GM19023 (cell line): ENCODE results near the gene A4GNT.

Experiments
- ATAC-seq: cut with Tn5 transposase; IDR thresholded peaks from one replicate; pipeline ENCODE4 v1.9.1; 2021; ENCODE audit warnings: mild to moderate bottlenecking, moderate library complexity; ENCODE audit not compliant: unreplicated experiment

A4GNT gene

GRCh38 chr3:138081371-138082084 lies 50.7 kb downstream of the A4GNT start:
- ATAC-seq: no peak

DNA sequence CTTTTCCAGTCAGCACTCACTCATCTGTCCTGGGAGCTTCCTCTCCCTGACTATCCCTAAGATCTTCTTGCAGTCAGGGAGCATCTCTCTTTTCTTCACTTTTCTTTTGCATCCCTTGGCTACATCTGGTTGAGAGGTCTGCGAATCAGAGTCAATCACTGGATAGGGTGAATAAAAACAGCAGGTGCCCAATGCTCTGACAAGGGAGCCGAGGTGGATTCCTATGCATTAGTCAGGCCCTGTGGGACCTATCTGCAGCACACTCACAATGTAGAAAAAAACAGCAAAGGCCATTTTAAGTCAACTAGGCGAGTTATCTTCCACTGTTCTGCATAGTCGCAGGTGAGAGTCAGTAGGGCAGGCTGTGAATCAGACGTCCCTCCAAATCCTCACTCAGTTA lies 52.3 kb downstream of the A4GNT start:
- ATAC-seq: no peak

GRCh38 chr3:138078901-138079344 lies 53.3 kb downstream of the A4GNT start:
- no peak for ATAC-seq

- ATAC-seq: no peak
These were observed 54.1 kb downstream of the A4GNT start for GRCh38 chr3:138078096-138078495.
